ENCODE measurements around the gene CLCN1. TPM values are rescaled to one million over a fixed set of nuclear protein-coding genes. Genes with fewer than 3 reads are reported as not detected.

CLCN1 gene
- total RNA-seq, 2 donors from 2014 or later, result not detected

- Histone ChIP-seq H3K27me3 (no peaks in the 10 kb centered on the region), H3K4me3 (peak within 1 kb of the TSS; percentile 26 to 37), H3K36me3 (no peaks in the 10 kb centered on the region), H3K27ac (peak within 1 kb of the TSS in 1 of 2 donors; percentile 69), H3K4me1 (peaks cover 0 to 32% of the 10 kb centered on the region in 2 donors), H3K9me3 (no peaks in the 10 kb centered on the region)
- TF ChIP-seq CTCF (IDR thresholded peaks at IDR 0.05), result no peak
- no peak for DNase-seq (ENCODE audit: low spot score)
Observed at GRCh38 chr7:143284591-143285469, 31.1 kb upstream of the CLCN1 start, which contains the start of gene TMEM139. TMEM139 (plus strand) TSS chr7:143284958; CDS start chr7:143285958, 1,000 bp downstream.

- Histone ChIP-seq H3K4me3 (peak overlapping the region; percentile 26 to 37), H3K36me3 (no peaks in the 10 kb centered on the region), H3K27ac (peak overlapping the region in 1 of 2 donors; percentile 69), H3K9me3 (no peaks in the 10 kb centered on the region), H3K27me3 (no peaks in the 10 kb centered on the region), H3K4me1 (peaks cover 0 to 33% of the 10 kb centered on the region in 2 donors)
- TF ChIP-seq CTCF (IDR thresholded peaks at IDR 0.05), result no peak
- DNase-seq (ENCODE audit: low spot score), result no peak
Observed at GRCh38 chr7:143285470-143285778, 30.5 kb upstream of the CLCN1 start.

- Histone ChIP-seq H3K4me3 (no peak overlapping the region), H3K27me3 (no peaks in the 10 kb centered on the region), H3K36me3 (no peaks in the 10 kb centered on the region), H3K4me1 (peaks cover 0 to 38% of the 10 kb centered on the region in 2 donors), H3K9me3 (no peaks in the 10 kb centered on the region), H3K27ac (peak overlapping the region; percentile 13 to 69)
- DNase-seq (ENCODE audit: low spot score), result no peak
- no peak for TF ChIP-seq CTCF (IDR thresholded peaks at IDR 0.05)
Observed at GRCh38 chr7:143285806-143286521, 29.9 kb upstream of the CLCN1 start.

- no peak for DNase-seq (ENCODE audit: low spot score)
- no peaks in the 10 kb centered on the region for H3K9me3 ChIP-seq
- no peak for TF ChIP-seq CTCF (IDR thresholded peaks at IDR 0.05)
- no peaks in the 10 kb centered on the region for H3K27me3 ChIP-seq
- H3K4me3 ChIP-seq, result no peak overlapping the region
- peaks cover 0 to 42% of the 10 kb centered on the region in 2 donors for H3K4me1 ChIP-seq
- H3K36me3 ChIP-seq, result no peaks in the 10 kb centered on the region
- H3K27ac ChIP-seq, result peak overlapping the region in 1 of 2 donors; percentile 13
Observed at GRCh38 chr7:143286522-143286890, 29.4 kb upstream of the CLCN1 start.

- Histone ChIP-seq H3K4me1 (peaks cover 0 to 42% of the 10 kb centered on the region in 2 donors), H3K27me3 (no peaks in the 10 kb centered on the region), H3K27ac (peak overlapping the region; percentile 87 to 90), H3K4me3 (peak overlapping the region; percentile 93 to 94), H3K9me3 (no peaks in the 10 kb centered on the region), H3K36me3 (peaks cover 5% of the 10 kb centered on the region)
- DNase-seq (ENCODE audit: low spot score), result no peak
- no peak for TF ChIP-seq CTCF (IDR thresholded peaks at IDR 0.05)
Observed at GRCh38 chr7:143287339-143287934, 28.5 kb upstream of the CLCN1 start.
